ENCODE results near the gene PDZD2.

Gene PDZD2

GRCh38 chr5:32043105-32043504 lies 404.2 kb downstream of the PDZD2 start:
- H3K4me1 ChIP-seq (ENCODE audit: insufficient read depth, poor library complexity, severe bottlenecking) = peaks cover 31% of the 10 kb centered on the region
- TF ChIP-seq CTCF (IDR thresholded peaks at IDR 0.05; ENCODE audit: poor library complexity, severe bottlenecking) = no peak
- H3K27me3 ChIP-seq (ENCODE audit: insufficient read depth, poor library complexity, severe bottlenecking) = no peaks in the 10 kb centered on the region
- ATAC-seq (ENCODE audit: low read depth) = no peak
- H3K4me3 ChIP-seq (ENCODE audit: severe bottlenecking) = no peak overlapping the region
- no peaks in the 10 kb centered on the region for H3K9me3 ChIP-seq (ENCODE audit: severe bottlenecking)
- H3K27ac ChIP-seq (ENCODE audit: poor library complexity, severe bottlenecking) = peak overlapping the region; percentile 55
- DNase-seq (ENCODE audit: low spot score) = no peak
- H3K36me3 ChIP-seq (ENCODE audit: low read depth) = no peaks in the 10 kb centered on the region

- Histone ChIP-seq H3K27ac (ENCODE audit: poor library complexity, severe bottlenecking) (peak overlapping the region; percentile 47), H3K27me3 (ENCODE audit: insufficient read depth, poor library complexity, severe bottlenecking) (no peaks in the 10 kb centered on the region), H3K36me3 (ENCODE audit: low read depth) (no peaks in the 10 kb centered on the region), H3K4me3 (ENCODE audit: severe bottlenecking) (no peak overlapping the region), H3K9me3 (ENCODE audit: severe bottlenecking) (no peaks in the 10 kb centered on the region), H3K4me1 (ENCODE audit: insufficient read depth, poor library complexity, severe bottlenecking) (peaks cover 31% of the 10 kb centered on the region)
- ATAC-seq (ENCODE audit: low read depth) = peak; percentile 18; the same call in 2 of the 3 replicates
- DNase-seq (ENCODE audit: low spot score) = no peak
- TF ChIP-seq CTCF (IDR thresholded peaks at IDR 0.05; ENCODE audit: poor library complexity, severe bottlenecking) = no peak
Observed at GRCh38 chr5:32044434-32044833, 405.5 kb downstream of the PDZD2 start.

GRCh38 chr5:32044939-32045338 lies 406.0 kb downstream of the PDZD2 start:
- Histone ChIP-seq H3K9me3 (ENCODE audit: severe bottlenecking) (no peaks in the 10 kb centered on the region), H3K27me3 (ENCODE audit: insufficient read depth, poor library complexity, severe bottlenecking) (no peaks in the 10 kb centered on the region), H3K4me1 (ENCODE audit: insufficient read depth, poor library complexity, severe bottlenecking) (peaks cover 31% of the 10 kb centered on the region), H3K36me3 (ENCODE audit: low read depth) (no peaks in the 10 kb centered on the region), H3K4me3 (ENCODE audit: severe bottlenecking) (no peak overlapping the region), H3K27ac (ENCODE audit: poor library complexity, severe bottlenecking) (peak overlapping the region; percentile 47)
- peak; percentile 98 for ATAC-seq (ENCODE audit: low read depth)
- DNase-seq (ENCODE audit: low spot score) = no peak
- TF ChIP-seq CTCF (IDR thresholded peaks at IDR 0.05; ENCODE audit: poor library complexity, severe bottlenecking) = no peak

- H3K4me1 ChIP-seq (ENCODE audit: insufficient read depth, poor library complexity, severe bottlenecking) = peaks cover 31% of the 10 kb centered on the region
- H3K4me3 ChIP-seq (ENCODE audit: severe bottlenecking) = no peak overlapping the region
- H3K9me3 ChIP-seq (ENCODE audit: severe bottlenecking) = no peaks in the 10 kb centered on the region
- H3K36me3 ChIP-seq (ENCODE audit: low read depth) = no peaks in the 10 kb centered on the region
- no peak for TF ChIP-seq CTCF (IDR thresholded peaks at IDR 0.05; ENCODE audit: poor library complexity, severe bottlenecking)
- H3K27ac ChIP-seq (ENCODE audit: poor library complexity, severe bottlenecking) = no peak overlapping the region
- DNase-seq (ENCODE audit: low spot score) (no peak), ATAC-seq (ENCODE audit: low read depth) (no peak)
- no peaks in the 10 kb centered on the region for H3K27me3 ChIP-seq (ENCODE audit: insufficient read depth, poor library complexity, severe bottlenecking)
Observed at GRCh38 chr5:32047056-32047455, 408.1 kb downstream of the PDZD2 start.

- H3K9me3 ChIP-seq (ENCODE audit: severe bottlenecking) = no peaks in the 10 kb centered on the region
Observed at GRCh38 chr5:32051796-32052195, 412.9 kb downstream of the PDZD2 start.

More at GRCh38 chr5:32051796-32052195, 412.9 kb downstream of the PDZD2 start:
- TF ChIP-seq CTCF (IDR thresholded peaks at IDR 0.05; ENCODE audit: poor library complexity, severe bottlenecking) = no peak
- H3K36me3 ChIP-seq (ENCODE audit: low read depth) = peaks cover 7% of the 10 kb centered on the region; the same call in 1 of the 2 replicates
- no peak overlapping the region for H3K27ac ChIP-seq (ENCODE audit: poor library complexity, severe bottlenecking)
- H3K4me1 ChIP-seq (ENCODE audit: insufficient read depth, poor library complexity, severe bottlenecking) = peaks cover 16% of the 10 kb centered on the region
- DNase-seq (ENCODE audit: low spot score) = no peak
- H3K4me3 ChIP-seq (ENCODE audit: severe bottlenecking) = no peak overlapping the region
- H3K27me3 ChIP-seq (ENCODE audit: insufficient read depth, poor library complexity, severe bottlenecking) = no peaks in the 10 kb centered on the region
- ATAC-seq (ENCODE audit: low read depth) = no peak

Data from RWPE2 (cell line).